Activated CD4-positive, alpha-beta T cell treated with anti-CD3 and anti-CD28 coated beads, Interleukin-2, amount 50 U/mL, for 1 hour (primary cell): ENCODE measurements around the gene RNF220.
"Not testable (repeated sequence)": the region's sequence is repeated elsewhere in the genome, so short reads cannot be mapped to it uniquely, and the experiment has no call there.

ENCODE experiments used
- DNase-seq: peaks from one replicate; pipeline ENCODE4 v3.0.0-alpha.2; 2020

The RNF220 gene

GRCh38 chr1:44497422-44498170 is 92.5 kb downstream of the RNF220 start:
- no peak for DNase-seq

GRCh38 chr1:44499306-44499705 is 94.3 kb downstream of the RNF220 start:
- no peak for DNase-seq

- DNase-seq = no peak
Measured at GRCh38 chr1:44500181-44501046, 95.4 kb downstream of the RNF220 start.

GRCh38 chr1:44501047-44501890 is 96.2 kb downstream of the RNF220 start:
- no peak for DNase-seq

- DNase-seq = not testable (repeated sequence)
Measured at GRCh38 chr1:44502823-44503222, 97.8 kb downstream of the RNF220 start.

GRCh38 chr1:44503625-44504024 is 98.6 kb downstream of the RNF220 start:
- no peak for DNase-seq

GRCh38 chr1:44505210-44505993 is 100.3 kb downstream of the RNF220 start:
- DNase-seq = no peak

GRCh38 chr1:44507490-44508396 is 102.7 kb downstream of the RNF220 start:
- DNase-seq = no peak

GRCh38 chr1:44508397-44508745 is 103.3 kb downstream of the RNF220 start:
- DNase-seq = no peak

- DNase-seq = no peak
Measured at GRCh38 chr1:44511363-44511762, 106.3 kb downstream of the RNF220 start.

GRCh38 chr1:44511769-44512168 is 106.7 kb downstream of the RNF220 start:
- no peak for DNase-seq

- DNase-seq = no peak
Measured at GRCh38 chr1:44512313-44512885, 107.3 kb downstream of the RNF220 start.

- DNase-seq = no peak
Measured at GRCh38 chr1:44513111-44513510, 108.1 kb downstream of the RNF220 start.

GRCh38 chr1:44514673-44515072 is 109.6 kb downstream of the RNF220 start:
- DNase-seq = no peak

GRCh38 chr1:44515416-44515815 is 110.4 kb downstream of the RNF220 start:
- no peak for DNase-seq

- DNase-seq = no peak
Measured at GRCh38 chr1:44519035-44519676, 114.1 kb downstream of the RNF220 start.

GRCh38 chr1:44521378-44522080 is 116.5 kb downstream of the RNF220 start:
- no peak for DNase-seq

GRCh38 chr1:44523593-44524591 is 118.8 kb downstream of the RNF220 start:
- no peak for DNase-seq
